ENCODE results near the gene NCSTN. TPM values are rescaled to one million over a fixed set of nuclear protein-coding genes. Genes with fewer than 3 reads are reported as not detected.

NCSTN gene
- total RNA-seq, 1 experiment from 2014 or later = 93.7 TPM

DNA sequence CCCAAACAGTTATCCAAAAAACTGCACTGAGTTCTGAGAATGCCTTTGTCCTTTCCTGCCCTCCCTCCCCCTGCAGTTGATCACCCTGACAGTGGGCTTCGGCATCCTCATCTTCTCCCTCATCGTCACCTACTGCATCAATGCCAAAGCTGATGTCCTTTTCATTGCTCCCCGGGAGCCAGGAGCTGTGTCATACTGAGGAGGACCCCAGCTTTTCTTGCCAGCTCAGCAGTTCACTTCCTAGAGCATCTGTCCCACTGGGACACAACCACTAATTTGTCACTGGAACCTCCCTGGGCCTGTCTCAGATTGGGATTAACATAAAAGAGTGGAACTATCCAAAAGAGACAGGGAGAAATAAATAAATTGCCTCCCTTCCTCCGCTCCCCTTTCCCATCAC is 14.9 kb downstream of the NCSTN start:
- peaks cover 12% of the 10 kb centered on the region; the same call in 1 of the 2 replicates for H3K36me3 ChIP-seq (ENCODE audit: control insufficient read depth, insufficient read depth, low read length)
- no TSS peak for BruUV-seq (replicated peaks)
- no peaks in the 10 kb centered on the region for H3K9me3 ChIP-seq (ENCODE audit: control insufficient read depth, insufficient read depth, low read depth, low read length)
- intact Hi-C loops (cut with micrococcal nuclease; ENCODE audit: unreplicated experiment) = no loop called here
- no peak overlapping the region for H3K27ac ChIP-seq (ENCODE audit: low read length)
- ChIA-PET CTCF (interaction anchor here (1.0 kb wide), 1 partner anchor 18 kb away, joined by 3 read pairs; no protein-coding TSS in a partner anchor), POLR2A (no interaction called here)
- ATAC-seq = no peak
- in situ Hi-C loops (cut with HindIII; ENCODE audit: low pct_unique_long_range_greater_than_20kb, low sequenced_read_pairs) = no loop called here
- H3K27me3 ChIP-seq (ENCODE audit: control insufficient read depth, insufficient read depth, low read length) = no peaks in the 10 kb centered on the region
- no peaks in the 10 kb centered on the region for H3K4me1 ChIP-seq (ENCODE audit: control insufficient read depth, insufficient read depth, low read length)
- TF ChIP-seq TCF7L2 (IDR thresholded peaks at IDR 0.05; ENCODE audit: low read depth, low read length) (no peak), POLR2AphosphoS5 (IDR thresholded peaks at IDR 0.05; ENCODE audit: low read depth, low read length) (no peak), SIN3A (IDR thresholded peaks at IDR 0.05; ENCODE audit: borderline replicate concordance, insufficient read depth, low read depth, low read length) (no peak)
- TF ChIP-seq, protein P1, sequence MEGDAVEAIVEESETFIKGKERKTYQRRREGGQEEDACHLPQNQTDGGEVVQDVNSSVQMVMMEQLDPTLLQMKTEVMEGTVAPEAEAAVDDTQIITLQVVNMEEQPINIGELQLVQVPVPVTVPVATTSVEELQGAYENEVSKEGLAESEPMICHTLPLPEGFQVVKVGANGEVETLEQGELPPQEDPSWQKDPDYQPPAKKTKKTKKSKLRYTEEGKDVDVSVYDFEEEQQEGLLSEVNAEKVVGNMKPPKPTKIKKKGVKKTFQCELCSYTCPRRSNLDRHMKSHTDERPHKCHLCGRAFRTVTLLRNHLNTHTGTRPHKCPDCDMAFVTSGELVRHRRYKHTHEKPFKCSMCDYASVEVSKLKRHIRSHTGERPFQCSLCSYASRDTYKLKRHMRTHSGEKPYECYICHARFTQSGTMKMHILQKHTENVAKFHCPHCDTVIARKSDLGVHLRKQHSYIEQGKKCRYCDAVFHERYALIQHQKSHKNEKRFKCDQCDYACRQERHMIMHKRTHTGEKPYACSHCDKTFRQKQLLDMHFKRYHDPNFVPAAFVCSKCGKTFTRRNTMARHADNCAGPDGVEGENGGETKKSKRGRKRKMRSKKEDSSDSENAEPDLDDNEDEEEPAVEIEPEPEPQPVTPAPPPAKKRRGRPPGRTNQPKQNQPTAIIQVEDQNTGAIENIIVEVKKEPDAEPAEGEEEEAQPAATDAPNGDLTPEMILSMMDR (IDR thresholded peaks at IDR 0.05) = no peak
- TF ChIP-seq, protein P2, sequence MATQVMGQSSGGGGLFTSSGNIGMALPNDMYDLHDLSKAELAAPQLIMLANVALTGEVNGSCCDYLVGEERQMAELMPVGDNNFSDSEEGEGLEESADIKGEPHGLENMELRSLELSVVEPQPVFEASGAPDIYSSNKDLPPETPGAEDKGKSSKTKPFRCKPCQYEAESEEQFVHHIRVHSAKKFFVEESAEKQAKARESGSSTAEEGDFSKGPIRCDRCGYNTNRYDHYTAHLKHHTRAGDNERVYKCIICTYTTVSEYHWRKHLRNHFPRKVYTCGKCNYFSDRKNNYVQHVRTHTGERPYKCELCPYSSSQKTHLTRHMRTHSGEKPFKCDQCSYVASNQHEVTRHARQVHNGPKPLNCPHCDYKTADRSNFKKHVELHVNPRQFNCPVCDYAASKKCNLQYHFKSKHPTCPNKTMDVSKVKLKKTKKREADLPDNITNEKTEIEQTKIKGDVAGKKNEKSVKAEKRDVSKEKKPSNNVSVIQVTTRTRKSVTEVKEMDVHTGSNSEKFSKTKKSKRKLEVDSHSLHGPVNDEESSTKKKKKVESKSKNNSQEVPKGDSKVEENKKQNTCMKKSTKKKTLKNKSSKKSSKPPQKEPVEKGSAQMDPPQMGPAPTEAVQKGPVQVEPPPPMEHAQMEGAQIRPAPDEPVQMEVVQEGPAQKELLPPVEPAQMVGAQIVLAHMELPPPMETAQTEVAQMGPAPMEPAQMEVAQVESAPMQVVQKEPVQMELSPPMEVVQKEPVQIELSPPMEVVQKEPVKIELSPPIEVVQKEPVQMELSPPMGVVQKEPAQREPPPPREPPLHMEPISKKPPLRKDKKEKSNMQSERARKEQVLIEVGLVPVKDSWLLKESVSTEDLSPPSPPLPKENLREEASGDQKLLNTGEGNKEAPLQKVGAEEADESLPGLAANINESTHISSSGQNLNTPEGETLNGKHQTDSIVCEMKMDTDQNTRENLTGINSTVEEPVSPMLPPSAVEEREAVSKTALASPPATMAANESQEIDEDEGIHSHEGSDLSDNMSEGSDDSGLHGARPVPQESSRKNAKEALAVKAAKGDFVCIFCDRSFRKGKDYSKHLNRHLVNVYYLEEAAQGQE (IDR thresholded peaks at IDR 0.05; ENCODE audit: insufficient read depth in 1 of 2, low read depth in 2 of 2, low read length in 1 of 2) = no peak
- DNase-seq (ENCODE audit: low read depth, low spot score) = no peak
- H3K4me3 ChIP-seq (ENCODE audit: low read depth in 2 of 2, low read length in 2 of 2) = no peak overlapping the region

DNA sequence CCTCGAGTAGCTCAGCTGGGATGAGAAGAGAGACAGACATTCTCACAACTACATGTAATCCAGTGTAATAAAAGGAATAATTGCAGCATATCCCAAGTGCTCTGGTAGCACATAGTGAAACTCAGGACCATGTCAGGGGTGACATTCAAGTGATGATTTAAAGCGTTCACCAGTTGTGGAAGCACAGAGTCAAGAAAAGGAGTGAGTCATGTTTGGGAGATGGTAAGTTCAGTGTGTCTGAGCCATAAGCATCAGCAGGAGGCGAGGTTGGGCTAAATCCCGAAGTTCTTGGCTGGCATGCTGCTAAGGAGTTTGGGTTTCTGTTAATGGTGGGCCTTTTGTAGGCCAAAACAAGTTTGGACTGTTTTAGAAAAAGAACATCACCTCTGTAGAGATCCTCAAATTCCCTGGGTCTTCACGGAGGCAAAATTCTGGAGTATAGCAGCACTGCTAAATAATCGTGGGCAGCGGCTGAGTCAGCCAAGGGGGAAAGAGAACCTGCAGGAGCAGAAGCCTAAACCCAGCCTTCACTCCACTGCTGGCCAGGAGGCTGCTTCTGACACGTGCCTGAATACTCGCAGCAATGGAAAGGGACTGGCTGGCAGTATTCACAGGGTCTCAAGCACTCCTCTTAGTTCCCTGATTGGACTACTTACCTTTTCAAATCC is 16.5 kb downstream of the NCSTN start:
- Histone ChIP-seq H3K4me3 (ENCODE audit: low read depth in 2 of 2, low read length in 2 of 2) (no peak overlapping the region), H3K9me3 (ENCODE audit: control insufficient read depth, insufficient read depth, low read depth, low read length) (no peaks in the 10 kb centered on the region), H3K27me3 (ENCODE audit: control insufficient read depth, insufficient read depth, low read length) (no peaks in the 10 kb centered on the region), H3K36me3 (ENCODE audit: control insufficient read depth, insufficient read depth, low read length) (peaks cover 5% of the 10 kb centered on the region; the same call in 1 of the 2 replicates), H3K4me1 (ENCODE audit: control insufficient read depth, insufficient read depth, low read length) (no peaks in the 10 kb centered on the region), H3K27ac (ENCODE audit: low read length) (no peak overlapping the region)
- no peak for DNase-seq (ENCODE audit: low read depth, low spot score)
- ATAC-seq = no peak
- CTCF ChIA-PET = no interaction called here
- in situ Hi-C loops (cut with HindIII; ENCODE audit: low pct_unique_long_range_greater_than_20kb, low sequenced_read_pairs) (no loop called here), intact Hi-C loops (cut with micrococcal nuclease; ENCODE audit: unreplicated experiment) (no loop called here)
- TF ChIP-seq, protein P2 (IDR thresholded peaks at IDR 0.05; ENCODE audit: insufficient read depth in 1 of 2, low read depth in 2 of 2, low read length in 1 of 2) = no peak
- POLR2A ChIA-PET = no interaction called here
- BruUV-seq (replicated peaks) = no TSS peak

All from Panc1 (cell line).